NCI-H1105 treated with DMSO at 0.1 percent for 48 hours (cell line): ENCODE measurements around the gene TGM2.
A peak's percentile ranks its signal among the peaks of the same experiment; 100 is the strongest.

ENCODE experiments used
- DNase-seq: peaks from one replicate; lab custom pipeline; 2025; lab: John Stamatoyannopoulos, UW

Gene TGM2

DNA sequence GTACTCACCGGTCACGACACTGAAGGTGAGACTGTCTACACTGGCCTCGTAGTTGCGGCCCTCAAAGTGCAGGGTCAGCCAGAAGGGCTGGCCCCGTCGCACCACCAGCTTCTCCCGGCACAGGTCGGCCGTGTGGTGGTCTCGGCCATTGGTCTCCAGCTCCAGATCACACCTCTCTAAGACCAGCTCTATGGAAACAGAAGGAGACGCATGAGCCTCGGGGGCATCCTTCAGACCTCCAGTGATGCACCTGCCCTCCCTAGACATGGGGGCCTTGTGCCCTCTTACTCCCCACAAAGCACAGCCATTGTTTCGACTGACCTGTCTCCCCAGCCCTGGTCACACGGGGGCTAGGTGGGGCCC lies 3.7 kb downstream of the TGM2 start:
- DNase-seq: no peak

DNA sequence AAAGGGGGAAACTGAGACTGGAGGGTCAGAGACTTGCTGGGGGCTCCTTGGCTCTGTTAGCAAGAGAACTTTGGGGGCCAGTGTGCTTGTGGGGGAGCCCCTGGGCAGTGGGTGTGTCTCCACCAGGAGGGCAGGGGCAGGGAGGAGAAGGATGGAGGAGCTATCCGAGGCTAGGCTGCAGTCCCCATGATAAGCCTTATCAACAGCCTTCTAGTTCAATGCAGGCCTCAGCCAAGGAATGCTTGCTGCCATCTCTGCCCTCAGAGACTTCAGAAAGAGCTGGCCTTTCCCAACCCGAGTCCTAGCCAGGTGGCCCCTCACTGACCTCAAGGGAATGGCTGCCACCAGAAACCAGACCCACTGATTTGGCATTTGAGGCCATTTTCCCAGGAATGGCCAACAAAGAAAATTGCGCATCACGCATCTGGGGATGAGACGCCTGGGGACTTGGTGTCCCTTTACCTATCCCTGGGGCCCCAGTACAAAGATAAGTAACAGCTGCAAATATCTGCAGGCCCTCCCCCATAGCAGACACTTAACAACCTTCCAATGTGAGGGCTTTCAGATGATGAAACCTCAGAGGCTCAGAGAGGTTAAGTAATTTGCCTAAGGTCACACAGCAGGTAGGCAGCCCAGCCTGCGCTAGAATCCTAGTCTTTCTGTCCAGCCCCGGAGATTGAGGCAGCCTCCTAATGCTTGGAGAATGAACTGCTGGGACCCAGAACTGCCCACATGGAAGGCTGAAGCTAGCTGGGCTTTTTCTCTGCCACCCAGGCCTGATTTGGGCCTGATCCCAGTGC lies 4.9 kb downstream of the TGM2 start:
- no peak for DNase-seq

DNA sequence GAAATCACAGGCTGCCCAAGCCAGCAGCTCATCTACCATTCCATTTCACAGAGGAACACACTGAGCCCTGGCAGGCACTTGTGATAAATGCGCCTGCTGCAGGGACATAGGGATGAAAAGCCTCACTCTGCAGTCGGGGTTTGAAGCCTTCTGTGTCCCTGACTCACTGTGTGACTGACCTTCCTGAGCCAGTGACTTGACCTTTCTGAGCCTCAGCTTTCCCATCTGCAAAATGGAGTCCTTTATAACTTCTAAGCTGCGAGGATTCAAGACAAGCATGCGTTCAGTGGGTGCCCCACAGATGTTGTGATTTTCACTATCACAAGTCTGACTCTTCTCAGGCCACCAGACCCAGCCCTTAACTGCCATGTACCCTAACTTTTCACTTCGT lies 5.5 kb downstream of the TGM2 start:
- DNase-seq: no peak

DNA sequence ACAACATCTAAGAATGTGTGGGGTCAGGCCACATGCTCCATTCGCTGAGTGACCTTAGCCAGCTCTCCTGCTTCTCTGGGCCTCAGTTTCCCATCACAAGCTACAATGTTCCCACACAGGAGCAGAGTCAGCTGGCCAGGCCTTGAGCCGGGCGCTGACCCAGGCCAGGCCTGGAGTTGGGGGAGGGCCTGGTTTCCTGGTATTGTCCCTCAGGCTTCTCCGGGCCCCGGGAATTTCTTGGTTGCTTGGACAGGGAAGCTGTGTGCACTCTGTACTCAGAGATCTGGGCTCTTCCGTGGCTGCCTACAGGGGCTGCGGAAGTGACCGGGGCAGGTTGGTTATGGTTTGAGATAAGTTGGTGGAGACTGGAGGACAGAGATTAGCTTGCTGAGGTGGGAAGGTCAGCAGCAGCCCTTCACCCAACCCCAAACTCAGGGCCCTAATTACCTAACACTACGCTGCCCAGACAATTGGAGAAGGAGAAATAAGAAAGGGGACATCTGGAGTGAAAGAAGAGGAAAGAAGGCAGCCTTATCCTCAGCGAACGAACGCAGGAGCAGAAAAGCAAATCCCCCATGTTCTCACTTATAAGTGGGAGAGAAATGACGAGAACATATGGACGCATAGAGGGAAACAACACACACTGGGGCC lies 6.2 kb downstream of the TGM2 start:
- DNase-seq: no peak

DNA sequence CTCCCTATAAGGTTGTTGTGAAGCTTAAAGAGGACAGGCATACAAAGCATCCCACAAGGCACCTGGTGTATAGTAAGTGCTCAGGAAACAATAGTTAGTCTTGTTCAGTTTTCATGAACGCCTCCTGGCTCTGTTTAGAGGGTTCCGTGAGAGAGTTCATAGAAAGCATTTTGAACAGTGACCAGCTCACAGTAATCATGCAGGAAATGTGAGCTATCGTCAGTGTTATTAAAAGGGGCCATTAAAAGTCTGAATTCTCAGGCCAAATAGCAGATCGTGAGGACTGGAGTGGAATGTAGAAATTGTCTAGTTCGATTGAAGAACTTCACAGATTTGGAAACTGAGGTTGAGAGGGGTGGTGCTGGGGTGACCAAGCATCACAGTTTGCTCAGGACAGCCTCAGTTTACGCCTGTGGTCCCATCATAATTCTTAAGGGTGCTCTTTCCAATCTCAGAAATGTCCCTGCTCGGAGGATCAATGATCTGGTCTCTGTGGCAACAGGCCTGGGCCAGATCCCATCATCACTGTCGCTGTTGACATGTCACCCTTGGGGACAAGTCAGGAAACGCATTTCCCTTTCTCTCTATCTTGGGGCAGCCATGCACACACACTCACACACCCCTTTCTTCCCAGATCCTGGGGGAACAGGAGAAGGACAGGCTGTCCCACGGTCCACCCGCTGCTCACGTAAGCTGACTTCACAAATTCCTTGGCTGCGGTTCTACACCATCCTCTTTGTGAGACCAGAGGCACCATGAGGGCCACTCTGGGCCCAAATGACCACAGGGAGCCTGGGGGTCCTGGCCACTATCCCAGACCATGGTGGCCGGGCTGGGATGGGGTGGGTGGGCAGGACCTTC lies 7.2 kb downstream of the TGM2 start:
- no peak for DNase-seq

DNA sequence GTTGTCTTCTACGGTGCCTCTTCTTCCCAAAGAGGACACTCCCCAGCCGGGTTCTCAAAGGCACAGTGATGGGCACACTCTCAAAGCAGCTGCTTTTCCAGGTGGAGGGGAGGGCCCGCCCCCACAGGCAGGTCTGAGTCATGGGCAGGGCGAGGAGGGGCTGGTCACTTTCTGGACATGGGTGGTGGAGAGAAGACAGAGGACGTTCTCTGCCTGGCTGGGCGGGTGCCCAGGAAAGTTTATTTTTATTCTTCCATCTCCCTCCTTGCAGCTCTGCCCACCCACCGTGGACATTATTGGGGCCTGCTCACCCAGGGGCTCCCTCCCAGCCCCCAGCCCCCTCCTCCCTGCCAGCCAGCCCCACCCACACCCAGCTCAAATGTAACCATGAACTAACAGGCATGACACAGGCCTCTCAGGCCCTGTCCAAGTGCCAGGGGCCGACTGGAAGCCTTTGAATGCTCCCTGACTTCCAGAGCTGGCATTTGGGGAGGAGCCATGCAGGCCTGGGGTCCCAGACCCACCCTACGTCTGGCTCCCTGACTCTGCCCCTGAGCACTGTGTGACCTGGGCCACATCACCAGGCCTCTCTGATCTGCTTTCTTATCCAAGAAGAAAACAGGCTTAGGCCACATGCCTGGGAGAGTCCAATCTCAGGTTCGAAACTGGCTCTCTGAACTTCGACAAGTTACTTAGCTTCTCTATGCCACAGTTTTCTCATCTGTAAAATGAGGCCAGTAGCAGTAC lies 8.0 kb downstream of the TGM2 start:
- DNase-seq: no peak

DNA sequence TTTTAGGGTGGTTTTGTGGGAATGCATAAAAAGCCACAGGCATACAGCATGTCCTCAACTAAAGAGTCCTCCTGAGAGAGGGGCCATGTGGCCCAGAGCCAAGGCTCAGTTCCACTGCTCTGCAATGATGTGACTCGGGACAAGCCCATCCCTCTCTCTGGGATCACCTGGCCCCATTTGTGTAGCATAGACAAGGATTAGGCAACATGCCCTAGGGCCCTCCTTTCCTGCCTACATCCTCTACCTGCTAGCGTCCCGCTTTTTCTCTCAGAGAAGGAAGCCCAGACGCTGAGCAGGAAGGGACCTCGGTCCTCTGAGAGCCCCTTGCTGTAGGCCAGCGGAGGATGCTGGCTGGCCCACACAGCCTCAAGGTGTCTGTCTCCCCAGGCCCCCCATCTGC lies 8.8 kb downstream of the TGM2 start:
- DNase-seq: no peak

DNA sequence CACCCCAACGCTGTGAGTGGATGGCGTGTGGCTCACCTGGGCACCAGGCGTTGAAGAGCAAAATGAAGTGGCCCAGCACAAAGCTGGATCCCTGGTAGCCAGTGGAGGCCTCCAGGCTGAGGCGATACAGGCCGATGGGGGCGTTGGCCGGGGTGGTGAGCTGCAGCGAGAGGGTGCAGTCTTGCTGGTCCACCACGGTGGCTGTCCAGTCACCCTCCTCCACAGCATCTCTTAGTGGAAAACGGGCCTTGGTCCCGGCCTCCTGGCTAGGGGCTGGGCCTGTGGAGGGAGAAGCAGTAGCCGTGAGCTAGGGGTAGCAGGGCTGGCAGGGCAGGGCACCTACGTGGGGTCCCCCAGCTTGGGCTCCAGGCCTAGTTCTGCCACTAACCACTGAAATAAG lies 9.3 kb downstream of the TGM2 start:
- DNase-seq: no peak

DNA sequence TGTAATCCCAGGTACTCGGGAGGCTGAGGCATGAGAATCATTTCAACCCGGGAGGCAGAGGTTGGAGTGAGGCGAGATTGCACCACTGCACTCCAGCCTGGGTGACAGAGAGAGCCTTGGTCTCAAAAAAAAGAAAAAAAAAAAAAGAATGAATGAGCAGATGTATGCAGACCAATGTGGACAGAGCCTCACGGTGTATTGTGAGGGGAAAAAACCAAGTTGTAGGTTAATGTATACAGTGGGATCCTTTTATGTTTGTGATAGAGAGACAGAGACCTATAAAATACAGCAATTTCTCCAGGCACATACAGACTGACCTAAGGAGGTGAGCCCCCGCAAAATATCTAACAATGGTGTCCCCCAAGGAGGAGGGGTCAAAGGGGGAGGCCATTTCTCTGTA lies 11.7 kb downstream of the TGM2 start:
- no peak for DNase-seq

DNA sequence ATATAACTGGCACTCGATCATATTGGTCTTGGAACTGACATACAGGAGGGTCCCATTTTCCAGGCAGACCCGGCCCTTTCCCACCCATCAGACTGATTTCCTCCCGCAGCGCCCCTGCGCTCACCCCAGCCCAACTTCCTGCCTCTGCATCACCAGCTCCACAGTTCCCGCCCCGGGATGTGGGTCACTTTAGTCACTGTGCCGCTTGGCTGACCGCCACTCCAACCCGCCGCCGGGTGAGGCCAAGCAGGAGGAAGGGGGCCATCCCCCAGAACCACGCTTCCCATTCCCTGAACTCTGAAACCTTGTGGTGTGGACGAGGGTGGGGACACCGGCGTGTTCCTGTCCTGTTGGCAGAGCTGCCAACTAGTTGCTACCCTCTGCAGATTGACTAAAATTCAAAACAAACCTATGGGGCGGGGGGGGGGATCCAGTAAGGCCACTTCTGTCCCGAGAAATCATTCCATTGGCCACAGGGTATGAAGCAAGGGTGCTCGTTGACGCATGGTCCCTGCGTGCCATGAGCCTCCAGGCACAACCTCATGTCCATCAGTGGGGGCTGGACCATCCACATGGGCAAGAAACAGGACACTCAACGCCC lies 12.3 kb downstream of the TGM2 start:
- no peak for DNase-seq

DNA sequence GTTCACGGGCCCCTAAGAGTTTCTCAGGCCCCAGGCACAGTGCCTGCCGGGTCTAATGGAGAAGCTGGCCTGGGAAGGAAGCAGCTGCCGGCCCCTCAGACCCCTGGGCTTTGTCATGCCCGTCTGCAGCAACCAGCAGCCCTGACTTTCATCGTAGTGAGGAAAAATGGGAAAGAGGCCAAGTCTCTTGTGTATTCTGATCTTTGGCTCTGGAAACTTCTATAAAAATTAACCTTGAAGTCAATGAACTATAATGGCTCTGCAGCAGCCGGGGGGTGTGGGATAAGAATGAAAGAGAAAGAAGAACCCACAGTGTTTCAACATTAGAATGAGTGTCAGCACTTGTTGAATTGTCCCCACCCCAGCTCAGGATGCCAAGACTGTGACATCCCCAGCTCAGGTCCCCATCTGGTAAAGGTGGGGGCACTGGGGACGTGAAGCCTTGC lies 12.9 kb downstream of the TGM2 start:
- peak; percentile 65 for DNase-seq

DNA sequence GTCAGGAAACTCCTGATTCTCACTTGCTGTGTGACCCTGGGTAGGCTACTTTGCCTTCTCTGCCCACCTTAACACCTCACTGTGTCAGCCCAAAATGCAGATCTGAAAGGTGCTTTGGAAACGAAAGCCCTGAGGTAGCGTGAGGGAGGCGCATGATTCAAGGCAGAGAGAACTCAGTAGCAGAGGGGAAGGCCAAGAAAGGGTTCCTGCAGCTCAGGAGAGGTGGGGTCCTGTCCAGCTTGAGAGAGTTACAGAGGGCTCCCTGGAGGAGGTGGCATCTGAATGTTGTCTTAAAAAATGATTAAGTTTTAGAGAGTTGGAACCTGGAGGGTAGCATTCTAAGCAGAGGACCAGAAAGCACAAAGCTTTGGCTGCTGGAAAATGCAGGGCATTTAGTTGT lies 13.6 kb downstream of the TGM2 start:
- no peak for DNase-seq

DNA sequence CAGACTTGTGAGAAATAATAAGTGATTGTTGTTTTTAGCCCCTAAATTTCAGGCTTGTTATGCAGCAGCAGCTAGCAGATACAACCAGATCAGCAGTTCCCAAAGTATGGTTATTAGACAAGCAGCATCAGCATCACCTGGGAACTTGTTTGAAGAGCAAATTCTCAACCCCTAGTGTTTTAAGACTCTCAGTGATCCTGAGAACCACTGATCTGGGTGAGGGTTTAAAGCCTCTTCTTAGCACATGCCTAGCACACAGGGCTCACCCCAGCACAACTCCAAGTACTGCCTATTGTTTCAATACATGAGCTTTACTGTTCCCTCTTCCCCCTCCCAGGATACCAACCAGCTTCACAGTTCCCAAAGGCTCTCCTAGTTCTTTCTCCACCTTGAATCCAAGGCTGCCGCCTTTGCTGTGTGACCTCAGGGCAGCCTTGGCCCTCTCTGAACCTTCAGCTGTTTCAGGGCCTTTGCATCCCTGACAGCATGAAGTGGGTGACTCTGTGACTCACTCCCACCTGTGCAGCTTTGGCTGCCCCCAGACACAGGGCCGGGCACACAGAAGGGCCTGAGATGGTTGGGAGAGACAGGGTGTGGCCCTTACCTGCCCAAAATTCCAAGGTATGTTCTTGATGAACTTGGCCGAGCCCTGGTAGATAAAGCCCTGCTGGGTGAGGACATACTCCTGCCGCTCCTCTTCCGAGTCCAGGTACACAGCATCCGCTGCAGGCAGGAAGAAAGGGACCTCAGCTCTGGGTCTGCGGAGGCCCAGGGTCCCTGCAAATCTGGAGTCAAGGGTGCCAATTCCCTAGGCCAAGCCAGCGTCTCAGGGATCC lies 14.5 kb downstream of the TGM2 start:
- DNase-seq: no peak

DNA sequence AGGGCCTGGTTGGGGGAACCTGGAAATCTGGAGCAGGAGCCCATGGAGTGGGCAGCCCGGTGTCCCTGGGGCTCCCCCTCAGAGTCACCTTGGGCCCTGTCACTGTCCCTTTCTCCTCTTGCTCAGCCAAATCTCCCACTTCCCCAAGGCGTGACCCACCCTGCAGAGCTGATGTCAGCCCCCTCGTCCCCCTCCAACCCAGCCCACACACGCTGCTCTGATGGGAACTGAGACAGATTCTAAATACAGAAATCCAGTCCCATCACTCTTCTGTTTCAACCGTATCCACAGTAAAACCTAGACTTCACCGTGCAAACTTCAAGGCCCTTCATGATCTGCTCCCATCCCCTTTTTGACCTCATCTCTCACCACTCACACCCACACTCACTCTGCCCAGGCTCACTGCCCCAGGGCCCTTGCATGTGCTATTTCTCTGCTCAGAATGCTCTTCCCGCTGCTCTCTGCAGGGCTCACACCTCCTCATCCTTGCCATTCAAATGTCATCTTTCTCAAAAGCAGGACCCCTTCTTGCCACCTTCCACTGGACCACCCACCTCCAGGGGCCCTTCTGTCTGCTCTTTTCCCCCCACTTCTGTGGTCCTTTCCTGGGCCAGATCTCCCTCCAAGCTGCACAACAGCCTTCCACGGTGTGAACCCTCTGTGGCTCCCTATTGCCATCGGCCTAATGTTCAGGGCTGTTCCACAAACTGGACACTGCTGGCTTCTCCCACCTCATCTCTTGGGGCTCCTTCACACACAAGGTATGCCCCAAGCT lies 16.6 kb downstream of the TGM2 start:
- DNase-seq: no peak

DNA sequence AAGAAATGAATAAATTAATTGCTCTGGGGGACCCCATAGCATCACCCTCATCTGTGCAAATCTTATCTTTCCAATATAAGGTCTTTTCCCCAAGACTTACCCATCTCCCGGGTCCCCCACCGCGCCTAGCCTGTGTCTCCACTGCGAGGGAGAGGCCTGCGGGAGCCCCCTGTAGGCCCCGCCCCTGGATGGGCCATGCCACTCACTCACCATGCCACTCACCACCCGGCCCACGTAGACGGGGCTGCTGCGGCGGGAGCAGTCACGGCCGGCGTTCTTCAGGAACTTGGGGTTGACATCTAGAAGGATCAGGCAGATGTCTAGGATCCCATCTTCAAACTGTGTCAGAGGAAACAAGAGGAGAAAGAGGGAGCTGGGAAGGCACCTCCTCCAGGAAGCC lies 17.3 kb downstream of the TGM2 start:
- no peak for DNase-seq

DNA sequence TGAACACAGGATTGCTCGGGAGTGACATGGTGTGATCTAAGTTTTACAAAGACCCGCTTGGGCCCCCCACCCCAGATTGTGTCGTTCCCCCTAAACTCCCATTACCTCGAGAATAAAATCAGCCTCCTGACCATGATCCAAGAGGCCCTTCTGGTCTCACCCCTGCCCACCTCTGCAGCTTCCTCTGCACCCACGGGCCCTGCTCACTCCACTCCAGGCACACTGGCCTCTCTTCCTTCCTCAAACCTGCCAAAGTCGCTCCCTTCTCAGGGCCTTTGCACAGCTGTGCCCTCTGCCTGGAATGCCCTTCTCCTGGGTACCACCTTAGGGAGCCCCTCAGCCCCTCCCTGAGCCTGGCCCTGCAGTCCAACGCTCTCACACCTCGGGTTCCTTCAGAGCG lies 17.9 kb downstream of the TGM2 start:
- peak; percentile 56 for DNase-seq

DNA sequence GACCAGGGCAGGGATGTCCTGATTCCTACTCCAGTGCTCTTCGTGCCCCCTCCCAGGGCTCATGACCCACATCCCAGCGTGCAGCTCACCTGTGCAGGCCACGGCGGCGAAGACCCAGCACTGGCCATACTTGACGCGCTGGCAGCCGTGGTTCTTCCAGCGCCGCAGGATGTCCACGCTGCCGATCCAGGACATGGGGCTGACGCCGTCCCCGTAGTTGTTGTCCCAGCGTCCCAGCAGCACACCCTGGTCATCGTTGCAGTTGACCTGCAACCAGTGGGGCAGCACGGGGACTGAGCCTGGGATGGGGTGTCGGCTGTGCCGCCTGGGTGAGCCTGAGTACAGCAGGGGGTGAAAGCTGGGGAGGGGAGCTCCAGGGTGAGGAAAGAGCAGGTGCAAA lies 18.4 kb downstream of the TGM2 start:
- no peak for DNase-seq

DNA sequence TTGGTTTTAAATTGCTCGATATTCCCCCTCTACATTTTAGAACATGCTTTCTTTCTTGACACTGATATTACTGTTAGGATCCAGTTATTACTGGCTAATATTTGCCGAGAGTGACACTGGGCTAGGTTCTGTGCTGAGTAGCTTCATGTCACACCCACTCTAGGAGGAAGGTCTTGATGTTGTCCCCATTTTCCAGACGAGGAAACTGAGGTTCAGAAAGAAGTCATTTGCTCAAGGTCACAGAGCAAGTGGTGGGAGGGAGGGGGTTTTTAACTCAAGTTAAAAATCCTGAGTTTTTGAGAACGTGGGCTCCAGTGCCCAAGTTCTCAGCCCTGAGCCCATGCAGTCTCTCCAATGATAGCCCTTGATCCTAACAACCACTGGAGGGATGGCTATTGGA lies 18.9 kb downstream of the TGM2 start:
- DNase-seq: no peak

DNA sequence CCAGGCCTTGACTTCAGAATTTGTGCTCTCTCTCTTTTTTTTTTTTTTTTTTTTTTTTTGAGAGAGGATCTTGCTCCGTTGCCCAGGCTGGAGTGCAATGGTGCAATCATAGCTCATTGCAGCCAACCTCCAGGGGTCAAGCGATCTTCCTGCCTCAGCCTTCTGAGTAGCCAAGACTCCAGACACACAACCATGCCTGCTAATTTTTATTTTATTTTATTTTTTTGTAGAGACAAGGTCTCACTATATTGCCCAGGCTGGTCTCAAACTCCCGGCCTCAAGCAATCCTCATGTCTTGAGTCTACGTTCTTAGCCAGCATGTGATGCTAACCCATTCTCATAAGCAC lies 19.4 kb downstream of the TGM2 start:
- DNase-seq: no peak
